Astrocyte of the cerebellum (primary cell): Measurements from ENCODE around the gene COL23A1.

ENCODE experiments used
- DNase-seq: peaks from one replicate; pipeline ENCODE4 v3.0.0-alpha.2; 2011; ENCODE audit warnings: low read depth
- H3K4me3 ChIP-seq: 2 replicates; pipeline ENCODE4 v1.5.1; 2011; ENCODE audit warnings: mild to moderate bottlenecking, low read depth, low read length, moderate library complexity
- CTCF ChIP-seq: IDR thresholded peaks from 2 replicates; pipeline ENCODE4 v1.5.1; 2012; ENCODE audit warnings: low read length, low read depth, moderate library complexity, mild to moderate bottlenecking; ENCODE audit errors: missing control alignments
- in situ Hi-C: cut with HindIII; loops from 2 replicates; pipeline ENCODE4 v1.10.0; 2017; ENCODE audit warnings: low sequenced_read_pairs

The COL23A1 gene

GRCh38 chr5:178269499-178269898, 320.7 kb downstream of the COL23A1 start:
- H3K4me3 ChIP-seq = no peak overlapping the region
- in situ Hi-C loops = no loop called here
- DNase-seq = no peak
- TF ChIP-seq CTCF = no peak

- no peak for DNase-seq
- in situ Hi-C loops = no loop called here
- H3K4me3 ChIP-seq = no peak overlapping the region
- TF ChIP-seq CTCF = no peak
Observed at GRCh38 chr5:178267876-178268275, 322.3 kb downstream of the COL23A1 start.

GRCh38 chr5:178267245-178267644, 322.9 kb downstream of the COL23A1 start:
- H3K4me3 ChIP-seq = no peak overlapping the region
- no peak for DNase-seq
- in situ Hi-C loops = no loop called here
- TF ChIP-seq CTCF = no peak

GRCh38 chr5:178266581-178266980, 323.6 kb downstream of the COL23A1 start:
- in situ Hi-C loops = no loop called here
- DNase-seq = no peak
- no peak for TF ChIP-seq CTCF
- no peak overlapping the region for H3K4me3 ChIP-seq

GRCh38 chr5:178265746-178266145, 324.4 kb downstream of the COL23A1 start:
- DNase-seq = no peak
- in situ Hi-C loops = no loop called here
- no peak overlapping the region for H3K4me3 ChIP-seq
- no peak for TF ChIP-seq CTCF

GRCh38 chr5:178264044-178264443, 326.1 kb downstream of the COL23A1 start:
- no peak for DNase-seq
- in situ Hi-C loops = no loop called here
- TF ChIP-seq CTCF = no peak
- no peak overlapping the region for H3K4me3 ChIP-seq
